Activated gamma-delta T cell treated with Interleukin-2 at 50 U/mL for 16 hours (primary cell): ENCODE results near the gene ZNF862.

Experiments
- DNase-seq: peaks from one replicate; pipeline ENCODE4 v3.0.0-alpha.2; 2020

The ZNF862 gene

DNA sequence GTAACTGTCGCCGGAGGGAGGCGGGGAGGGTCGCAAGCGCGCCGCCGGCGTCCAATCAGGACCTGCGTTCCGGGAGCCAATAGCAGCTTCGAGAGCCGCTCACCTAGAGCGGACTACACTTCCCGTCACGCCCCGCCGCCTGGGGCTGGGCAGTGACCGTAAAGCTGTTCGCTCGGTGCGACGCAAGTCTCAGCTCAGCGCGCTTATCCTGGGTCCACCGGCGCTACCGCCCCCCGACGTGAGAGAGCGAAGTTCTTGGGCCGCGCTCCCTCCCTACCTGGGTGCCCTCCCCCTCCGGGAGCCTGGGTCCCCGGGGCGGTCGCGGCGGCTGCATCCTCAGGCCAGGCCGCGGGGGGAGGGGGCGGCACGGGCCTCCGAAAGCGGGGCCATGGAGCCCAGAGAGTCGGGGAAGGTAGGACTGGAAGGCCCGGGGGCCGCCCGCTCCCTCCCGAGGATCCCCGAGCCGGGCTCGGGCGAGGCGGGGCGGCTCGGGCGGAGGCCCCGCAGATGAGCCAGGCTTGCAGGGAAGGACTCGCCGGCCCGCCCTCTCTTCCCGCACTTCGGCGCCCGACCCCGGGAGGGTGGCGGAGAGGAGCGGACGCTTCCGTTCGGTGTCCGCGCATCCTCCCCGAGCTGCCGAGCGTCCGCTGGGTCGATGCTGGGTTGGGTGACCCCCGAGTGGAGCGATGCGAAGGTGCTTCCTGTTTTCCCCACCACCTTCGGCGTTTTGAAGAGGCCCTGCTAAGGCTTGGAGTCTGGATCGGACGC lies at the start of gene ZNF862:
ZNF862 (plus strand) TSS at position 152 of the 768 bp plus-strand sequence; CDS start at position 389, 237 bp downstream.
- DNase-seq = peak; percentile 95

DNA sequence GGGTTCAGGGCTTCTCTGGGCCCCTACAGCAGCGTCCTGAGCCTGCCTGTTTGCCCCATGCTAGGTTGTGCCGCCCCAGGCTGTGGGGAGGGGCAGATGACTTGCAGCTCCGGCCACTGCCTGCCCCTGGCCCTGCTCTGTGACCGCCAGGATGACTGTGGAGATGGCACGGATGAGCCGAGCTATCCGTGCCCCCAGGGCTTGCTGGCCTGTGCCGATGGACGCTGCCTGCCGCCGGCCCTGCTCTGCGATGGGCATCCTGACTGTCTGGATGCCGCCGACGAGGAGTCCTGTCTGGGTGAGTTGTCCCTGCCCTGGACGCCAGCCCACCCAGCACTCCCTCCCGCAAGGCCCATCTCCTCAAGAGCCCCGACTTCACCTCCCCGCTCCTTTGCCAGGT lies 49.1 kb upstream of the ZNF862 start:
- DNase-seq = no peak

DNA sequence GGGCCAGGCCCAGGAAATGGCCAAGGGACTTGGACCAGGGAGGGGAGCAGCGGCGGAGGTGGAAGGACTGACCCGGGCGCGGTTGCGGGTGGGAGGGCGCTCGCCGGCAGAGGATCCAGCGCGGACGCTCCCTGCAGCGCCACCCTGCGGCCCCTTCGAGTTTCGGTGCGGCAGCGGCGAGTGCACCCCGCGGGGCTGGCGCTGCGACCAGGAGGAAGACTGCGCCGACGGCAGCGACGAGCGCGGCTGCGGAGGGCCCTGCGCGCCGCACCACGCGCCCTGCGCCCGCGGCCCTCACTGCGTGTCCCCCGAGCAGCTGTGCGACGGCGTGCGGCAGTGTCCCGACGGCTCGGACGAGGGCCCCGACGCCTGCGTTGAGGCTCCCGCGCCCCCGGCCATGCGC lies 48.0 kb upstream of the ZNF862 start:
- DNase-seq = no peak

DNA sequence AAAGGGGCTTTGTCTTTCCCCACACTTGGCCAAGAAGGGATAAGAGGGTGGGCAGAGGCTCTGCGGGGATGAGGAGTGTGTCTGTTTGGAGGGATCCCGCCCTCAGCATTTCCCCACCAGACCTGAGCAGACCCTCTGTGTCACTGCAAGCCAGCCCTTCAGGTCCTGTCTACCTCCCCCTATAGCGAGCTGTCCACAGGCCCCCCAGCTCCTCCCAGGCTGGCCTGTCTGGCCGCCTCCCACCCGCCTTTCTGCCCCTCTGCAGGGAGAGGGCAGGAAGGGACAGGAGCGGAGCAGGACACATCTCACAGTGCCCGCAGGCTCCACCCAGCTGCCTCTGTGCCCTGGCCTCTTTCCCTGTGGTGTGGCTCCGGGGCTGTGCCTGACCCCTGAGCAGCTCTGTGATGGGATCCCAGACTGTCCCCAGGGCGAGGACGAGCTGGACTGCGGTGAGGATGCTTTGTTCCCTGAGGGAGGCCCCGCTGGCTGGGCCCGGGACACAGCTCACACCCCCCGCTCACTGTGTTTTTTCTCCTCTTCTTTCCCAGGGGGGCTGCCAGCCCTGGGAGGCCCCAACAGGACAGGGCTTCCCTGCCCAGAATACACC lies 47.3 kb upstream of the ZNF862 start:
- no peak for DNase-seq

DNA sequence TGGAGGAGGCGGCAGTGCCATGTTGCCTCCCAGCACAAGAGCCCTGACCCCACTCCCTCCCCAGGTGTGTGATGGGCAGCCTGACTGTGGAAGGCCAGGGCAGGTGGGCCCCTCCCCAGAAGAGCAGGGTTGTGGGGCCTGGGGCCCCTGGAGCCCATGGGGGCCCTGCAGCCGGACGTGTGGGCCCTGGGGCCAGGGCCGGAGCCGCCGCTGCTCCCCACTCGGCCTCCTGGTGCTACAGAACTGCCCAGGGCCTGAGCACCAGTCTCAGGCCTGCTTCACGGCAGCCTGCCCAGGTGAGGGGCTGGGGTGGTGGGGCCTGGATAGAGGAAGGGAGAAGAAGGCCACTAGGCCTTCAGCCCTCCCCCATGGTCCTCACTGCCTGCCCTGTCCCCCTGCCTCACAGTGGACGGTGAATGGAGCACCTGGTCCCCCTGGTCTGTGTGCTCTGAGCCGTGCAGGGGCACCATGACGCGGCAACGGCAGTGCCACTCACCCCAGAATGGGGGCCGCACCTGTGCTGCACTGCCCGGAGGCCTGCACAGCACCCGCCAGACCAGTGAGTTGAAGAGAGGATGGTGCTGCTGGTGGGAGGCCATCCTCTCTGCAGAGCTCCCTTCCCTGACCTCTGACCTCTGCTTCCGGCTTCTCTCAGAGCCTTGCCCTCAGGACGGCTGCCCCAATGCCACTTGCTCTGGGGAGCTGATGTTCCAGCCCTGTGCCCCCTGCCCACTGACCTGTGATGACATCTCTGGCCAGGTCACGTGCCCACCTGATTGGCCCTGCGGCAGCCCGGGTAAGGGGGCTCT lies 46.6 kb upstream of the ZNF862 start:
- DNase-seq = no peak

DNA sequence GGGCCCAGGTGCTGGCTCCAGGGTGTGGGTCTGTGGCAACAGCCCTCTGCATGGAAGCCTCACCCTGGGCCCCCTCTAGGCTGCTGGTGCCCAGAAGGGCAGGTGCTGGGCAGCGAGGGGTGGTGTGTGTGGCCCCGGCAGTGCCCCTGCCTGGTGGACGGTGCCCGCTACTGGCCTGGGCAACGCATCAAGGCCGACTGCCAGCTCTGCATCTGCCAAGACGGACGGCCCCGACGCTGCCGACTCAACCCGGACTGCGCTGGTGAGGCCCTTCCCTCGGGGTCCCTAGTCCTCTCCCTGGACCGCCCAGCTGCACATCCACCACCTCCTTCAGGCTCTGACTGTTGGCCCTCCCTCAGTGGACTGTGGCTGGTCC lies 46.0 kb upstream of the ZNF862 start:
- DNase-seq = no peak

DNA sequence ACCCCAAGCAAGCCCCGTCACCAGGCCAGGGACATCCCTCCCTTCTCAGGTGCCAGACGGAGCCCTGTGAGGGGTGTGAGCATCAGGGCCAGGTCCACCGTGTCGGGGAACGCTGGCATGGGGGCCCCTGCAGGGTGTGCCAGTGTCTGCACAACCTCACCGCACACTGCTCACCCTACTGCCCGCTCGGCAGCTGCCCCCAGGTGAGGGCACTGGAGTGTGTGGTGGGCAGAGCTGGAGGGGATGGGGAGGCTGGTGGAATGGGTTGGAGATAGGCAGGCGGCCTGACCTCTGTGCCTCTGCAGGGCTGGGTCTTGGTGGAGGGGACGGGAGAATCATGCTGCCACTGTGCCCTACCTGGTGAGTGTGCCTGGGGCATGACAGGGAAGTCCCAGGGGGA lies 44.9 kb upstream of the ZNF862 start:
- DNase-seq = no peak

DNA sequence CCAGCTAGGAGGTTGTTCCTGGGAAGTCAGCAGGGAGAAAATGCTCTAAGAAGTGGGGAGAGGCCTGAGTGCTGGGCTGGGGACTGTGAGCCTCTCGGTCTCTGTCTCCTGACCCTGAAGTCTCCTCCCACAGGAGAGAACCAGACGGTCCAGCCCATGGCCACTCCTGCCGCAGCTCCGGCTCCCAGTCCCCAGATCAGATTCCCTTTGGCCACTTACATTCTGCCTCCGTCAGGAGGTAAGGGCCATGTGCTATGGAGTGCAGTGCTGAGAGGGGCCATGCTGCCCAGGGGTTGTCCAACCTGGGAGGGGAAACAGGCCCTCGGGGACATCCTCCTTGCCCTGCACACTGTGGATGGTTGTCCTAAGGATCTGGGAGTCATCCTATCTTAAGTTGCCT lies 43.5 kb upstream of the ZNF862 start:
- no peak for DNase-seq

DNA sequence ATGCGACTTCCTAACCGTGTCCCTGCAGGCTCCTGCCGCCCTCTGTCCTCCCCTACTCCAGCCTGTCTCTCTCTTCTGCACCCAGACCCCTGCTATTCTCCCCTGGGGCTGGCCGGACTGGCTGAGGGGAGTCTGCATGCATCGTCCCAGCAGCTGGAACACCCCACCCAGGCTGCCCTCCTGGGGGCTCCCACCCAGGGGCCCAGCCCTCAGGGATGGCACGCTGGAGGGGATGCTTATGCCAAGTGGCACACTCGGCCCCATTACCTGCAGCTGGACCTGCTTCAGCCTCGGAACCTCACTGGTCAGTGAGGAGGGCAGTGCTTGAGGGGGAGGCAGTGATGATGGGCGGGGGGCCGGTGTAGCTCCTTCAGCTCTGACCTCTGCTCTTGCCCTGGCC lies 43.0 kb upstream of the ZNF862 start:
- DNase-seq = no peak

DNA sequence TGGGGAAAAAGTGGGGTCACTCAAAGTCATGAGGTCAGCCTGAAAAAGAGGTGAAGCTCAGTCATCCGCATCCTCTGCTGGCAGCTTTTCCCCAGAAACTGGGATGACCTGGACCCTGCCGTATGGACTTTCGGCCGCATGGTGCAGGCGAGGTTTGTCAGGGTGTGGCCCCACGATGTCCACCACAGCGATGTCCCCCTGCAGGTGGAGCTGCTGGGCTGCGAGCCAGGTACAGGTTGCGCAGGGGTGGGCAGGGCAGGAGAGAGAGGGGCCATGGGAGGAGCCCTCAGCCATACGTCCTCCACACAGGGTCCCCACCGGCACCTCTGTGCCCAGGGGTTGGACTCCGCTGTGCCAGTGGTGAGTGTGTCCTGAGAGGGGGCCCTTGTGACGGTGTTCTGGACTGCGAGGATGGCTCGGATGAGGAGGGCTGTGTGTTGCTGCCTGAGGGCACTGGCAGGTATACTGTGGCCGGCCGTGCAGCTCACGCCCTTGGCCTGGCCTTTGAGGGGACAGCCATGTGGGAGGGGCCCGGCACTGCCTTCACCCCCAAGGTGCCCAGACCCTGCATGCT lies 41.8 kb upstream of the ZNF862 start:
- DNase-seq = no peak

DNA sequence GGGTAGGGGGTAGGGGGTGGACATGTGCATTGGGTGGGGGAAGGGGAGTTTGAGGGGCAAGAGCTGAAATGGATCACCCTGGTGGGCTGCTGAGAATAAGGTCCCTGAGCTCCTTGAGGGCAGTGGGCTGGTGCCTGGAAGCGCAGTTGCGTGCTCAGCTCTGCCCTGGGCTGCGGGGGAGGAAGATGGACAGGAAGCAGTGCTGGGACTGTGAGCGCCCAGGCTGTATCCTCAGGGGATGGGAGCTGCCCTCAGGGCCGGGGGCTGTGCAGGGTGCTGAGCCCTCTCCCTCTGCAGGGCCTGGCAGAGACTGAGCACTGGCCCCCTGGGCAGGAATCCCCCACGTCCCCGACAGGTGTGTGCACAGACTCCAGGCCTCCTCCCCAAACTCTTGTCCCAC lies 40.4 kb upstream of the ZNF862 start:
- no peak for DNase-seq

DNA sequence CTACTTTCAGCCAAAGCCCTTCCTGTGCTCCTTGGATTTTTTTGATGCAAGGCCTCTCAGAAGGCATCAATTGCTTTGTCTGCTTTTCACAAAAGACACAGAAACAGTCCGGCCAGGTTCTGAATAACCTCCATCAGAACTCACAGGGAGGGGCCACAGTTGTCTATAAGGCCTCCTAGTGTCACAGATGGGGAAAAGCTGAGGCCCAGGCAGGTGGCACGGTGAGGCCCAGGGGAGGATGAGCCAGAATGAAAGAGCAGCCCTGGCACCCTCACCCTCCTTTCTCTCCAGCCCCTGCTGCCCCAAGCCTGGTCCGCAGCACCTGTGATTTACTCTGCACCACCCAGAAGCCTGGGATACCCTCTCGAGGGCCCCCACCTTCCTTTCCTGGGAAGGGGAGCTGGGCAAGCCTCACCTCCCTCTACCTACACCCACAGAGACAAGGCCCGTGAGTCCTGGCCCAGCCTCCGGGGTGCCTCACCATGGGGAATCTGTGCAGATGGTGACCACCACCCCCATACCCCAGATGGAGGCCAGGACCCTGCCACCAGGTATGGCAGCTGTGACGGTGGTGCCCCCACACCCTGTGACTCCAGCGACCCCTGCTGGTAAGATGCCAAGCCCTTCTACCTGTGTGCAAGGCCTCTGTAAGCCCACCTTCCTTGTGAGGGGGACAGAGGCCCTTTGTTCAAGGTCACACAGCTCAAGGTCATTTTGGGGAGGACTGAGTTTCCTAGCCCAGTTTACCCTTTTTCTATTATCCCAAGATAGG lies 38.6 kb upstream of the ZNF862 start:
- DNase-seq = peak; percentile 60

DNA sequence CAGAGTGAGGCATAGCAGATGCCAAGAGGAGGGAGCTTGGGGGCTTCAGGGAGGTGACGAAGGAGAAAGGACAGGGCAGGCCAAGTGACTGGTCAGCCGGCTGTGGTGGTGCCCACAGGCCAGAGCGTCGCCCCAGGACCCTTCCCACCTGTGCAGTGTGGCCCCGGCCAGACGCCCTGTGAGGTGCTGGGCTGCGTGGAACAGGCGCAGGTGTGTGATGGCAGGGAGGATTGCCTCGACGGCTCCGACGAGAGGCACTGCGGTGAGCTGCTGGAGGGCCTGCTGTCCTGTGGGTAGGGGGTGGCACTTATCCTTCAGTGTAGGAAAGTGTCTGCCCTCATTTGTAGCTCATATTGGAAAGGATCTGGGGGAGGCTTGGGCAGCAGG lies 38.0 kb upstream of the ZNF862 start:
- DNase-seq = no peak

DNA sequence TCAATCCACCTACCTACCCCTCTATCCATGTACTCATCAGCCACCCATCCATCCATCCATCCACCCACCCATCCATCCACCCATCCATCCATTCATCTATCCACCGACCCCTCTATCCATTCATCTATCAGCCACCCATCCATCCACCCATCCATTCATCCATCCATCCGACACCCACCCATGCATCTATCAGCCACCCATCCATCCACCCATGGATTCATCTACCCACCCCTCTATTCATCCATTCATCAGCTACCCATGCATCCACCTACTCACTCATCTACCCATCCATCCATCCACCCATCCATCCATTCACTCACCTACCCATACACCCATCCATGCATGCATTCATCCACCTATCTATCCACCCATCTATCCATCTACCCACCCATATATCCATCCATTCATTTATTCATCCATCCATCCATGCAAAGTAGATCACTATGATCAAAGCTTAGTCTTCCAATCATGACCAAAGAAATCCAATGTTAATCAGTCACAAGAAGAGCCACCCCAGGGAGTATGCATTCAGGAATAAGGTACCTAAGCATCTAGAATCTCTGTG lies 37.1 kb upstream of the ZNF862 start:
- DNase-seq = no peak

DNA sequence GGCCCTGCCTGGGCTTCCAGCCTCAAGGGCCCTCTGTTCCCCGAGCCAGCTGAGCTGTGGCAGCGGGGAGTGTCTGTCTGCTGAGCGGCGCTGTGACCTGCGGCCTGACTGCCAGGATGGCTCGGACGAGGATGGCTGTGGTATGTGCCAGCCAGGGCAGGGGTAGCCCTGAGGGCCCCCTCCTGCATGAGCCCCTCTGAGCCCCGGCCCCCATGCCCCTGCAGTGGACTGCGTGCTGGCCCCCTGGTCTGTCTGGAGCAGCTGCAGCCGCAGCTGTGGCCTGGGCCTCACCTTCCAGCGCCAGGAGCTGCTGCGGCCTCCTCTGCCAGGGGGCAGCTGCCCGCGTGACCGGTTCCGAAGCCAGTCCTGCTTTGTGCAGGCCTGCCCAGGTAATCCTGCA lies 36.4 kb upstream of the ZNF862 start:
- no peak for DNase-seq

DNA sequence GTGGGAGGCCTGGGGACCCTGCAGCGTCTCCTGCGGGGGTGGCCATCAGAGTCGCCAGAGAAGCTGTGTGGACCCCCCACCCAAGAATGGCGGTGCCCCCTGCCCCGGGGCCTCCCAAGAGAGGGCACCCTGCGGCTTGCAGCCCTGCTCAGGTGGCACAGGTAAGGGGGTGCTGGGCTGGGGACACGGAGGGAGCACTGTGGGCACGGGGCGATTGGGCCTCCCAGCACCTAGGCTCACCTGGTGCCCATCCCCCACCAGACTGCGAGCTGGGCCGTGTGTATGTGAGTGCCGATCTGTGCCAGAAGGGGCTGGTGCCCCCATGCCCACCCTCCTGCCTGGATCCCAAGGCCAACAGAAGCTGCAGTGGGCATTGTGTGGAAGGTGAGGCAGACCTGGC lies 35.2 kb upstream of the ZNF862 start:
- no peak for DNase-seq

DNA sequence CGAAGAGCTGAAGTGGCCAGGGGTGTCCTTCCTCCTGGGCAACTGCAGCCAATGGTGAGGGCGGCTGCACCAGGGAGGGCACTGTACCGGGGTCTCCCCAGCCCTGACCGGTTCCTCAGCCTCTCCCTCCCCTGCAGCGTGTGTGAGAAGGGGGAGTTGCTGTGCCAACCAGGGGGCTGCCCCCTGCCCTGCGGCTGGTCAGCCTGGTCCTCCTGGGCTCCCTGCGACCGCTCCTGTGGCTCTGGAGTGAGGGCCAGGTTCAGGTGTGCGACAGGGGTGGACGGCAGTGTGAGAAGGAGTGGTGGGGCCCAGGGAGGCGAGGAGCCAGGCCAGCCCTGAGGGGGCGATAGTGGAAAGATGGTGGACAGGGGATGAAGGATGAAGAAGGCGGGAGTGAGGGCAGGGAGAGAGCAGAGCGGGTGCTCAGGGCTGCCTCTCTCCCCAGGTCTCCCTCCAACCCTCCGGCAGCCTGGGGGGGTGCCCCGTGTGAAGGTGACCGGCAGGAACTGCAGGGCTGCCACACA lies 34.6 kb upstream of the ZNF862 start:
- no peak for DNase-seq

DNA sequence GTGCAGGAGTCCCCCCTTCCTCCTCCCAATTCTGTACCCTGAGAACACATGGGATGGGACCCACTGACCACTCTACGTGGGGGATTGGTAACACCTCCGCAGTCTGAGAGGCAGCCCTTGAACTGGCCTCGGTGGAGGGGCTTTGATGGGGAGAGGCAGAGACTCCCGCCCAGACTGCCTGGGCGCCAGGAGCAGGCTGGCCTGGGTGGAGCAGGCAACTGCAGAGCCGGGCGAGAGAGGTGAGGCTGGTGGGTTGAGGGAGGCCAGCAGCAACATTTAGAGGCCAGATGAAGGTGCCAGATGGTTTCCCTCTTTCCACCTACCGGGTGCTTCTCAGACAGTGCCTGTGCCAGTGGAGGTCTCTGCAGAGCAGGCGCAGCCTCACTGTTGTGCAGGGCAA lies 34.1 kb upstream of the ZNF862 start:
- DNase-seq = no peak

DNA sequence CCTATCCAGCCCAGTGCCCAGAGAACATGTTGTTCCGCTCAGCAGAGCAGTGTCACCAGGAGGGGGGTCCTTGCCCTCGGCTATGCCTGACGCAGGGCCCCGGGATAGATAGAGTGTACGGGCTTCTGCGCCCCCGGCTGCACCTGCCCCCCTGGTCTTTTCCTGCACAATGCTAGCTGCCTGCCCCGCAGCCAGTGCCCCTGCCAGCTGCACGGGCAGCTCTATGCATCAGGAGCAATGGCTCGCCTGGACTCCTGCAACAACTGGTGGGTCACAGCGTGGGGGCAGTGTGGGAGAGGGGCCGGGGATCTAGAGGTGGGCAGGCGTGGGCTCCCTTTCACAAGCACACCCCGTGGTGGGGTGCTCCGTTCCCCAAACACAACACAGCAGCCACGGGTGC lies 31.4 kb upstream of the ZNF862 start:
- DNase-seq = no peak

DNA sequence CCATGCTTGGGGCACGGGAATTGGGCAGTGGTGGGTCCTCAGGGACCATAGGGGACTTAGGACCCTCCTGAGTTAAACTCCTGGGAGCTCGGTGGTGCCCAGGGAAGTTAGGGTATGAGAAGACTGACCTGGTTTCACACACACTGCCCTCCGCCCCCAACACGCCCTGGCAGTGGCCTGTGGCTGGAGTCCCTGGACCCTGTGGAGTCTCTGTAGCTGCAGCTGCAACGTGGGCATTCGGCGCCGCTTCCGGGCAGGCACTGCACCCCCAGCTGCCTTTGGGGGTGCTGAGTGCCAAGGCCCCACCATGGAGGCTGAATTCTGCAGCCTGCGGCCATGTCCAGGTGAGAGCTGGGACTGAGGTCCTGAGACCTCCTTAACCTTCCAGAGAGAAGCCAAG lies 29.9 kb upstream of the ZNF862 start:
- DNase-seq = no peak

DNA sequence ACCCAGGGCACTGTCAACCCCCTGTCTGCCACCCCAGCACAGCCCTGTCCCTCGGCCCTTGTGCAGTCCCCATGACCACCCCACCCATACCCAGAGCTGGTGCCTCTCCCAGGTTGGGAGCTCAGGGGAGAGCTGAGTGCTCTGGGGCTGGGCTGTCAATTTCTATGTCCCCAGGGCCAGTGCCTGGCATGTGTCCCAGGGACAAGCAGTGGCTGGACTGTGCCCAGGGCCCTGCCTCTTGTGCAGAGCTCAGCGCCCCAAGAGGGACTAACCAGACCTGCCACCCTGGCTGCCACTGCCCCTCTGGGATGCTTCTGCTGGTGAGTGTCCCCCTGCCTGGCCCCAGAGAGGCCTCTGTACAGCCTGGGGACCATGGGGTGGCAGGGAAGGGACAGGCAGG lies 29.0 kb upstream of the ZNF862 start:
- DNase-seq = no peak

DNA sequence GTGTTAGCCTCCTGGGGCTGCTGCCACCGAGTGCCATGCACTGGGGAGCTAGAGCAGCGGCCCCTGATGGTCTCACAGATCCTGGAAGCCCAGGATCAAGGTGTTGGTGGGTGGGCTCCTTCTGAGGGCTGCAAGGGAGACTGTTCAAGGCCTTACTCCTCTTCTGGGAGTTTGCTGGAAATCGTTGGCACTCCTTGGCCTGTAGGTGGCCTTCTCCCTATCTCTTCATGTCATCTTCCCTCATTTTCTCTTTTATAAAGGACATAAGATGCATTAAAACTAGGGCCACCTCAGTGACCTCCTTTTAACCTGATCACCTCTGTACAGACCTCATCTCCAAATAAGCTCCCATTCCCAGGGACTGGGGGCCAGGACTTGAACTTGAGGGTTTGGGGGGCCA lies 27.0 kb upstream of the ZNF862 start:
- DNase-seq = no peak
